Esophagus squamous epithelium (tissue), 4 donors: ENCODE results near the gene DKK3.

Source experiments
- CTCF ChIP-seq, 6 experiments: fragments of 450-650 bp in 4 of 6; fragments of 200-600 bp in 2 of 6; sonication (generic) in 2 of 6; IDR thresholded peaks; one replicate each; pipeline ENCODE4 v1.5.1; 2016 to 2019; ENCODE audit warnings: antibody characterized with exemption in 6 of 6, mild to moderate bottlenecking in 4 of 6, moderate library complexity in 4 of 6
- POLR2A ChIP-seq, 4 donors: fragments of 450-650 bp; IDR thresholded peaks; one replicate each; pipeline ENCODE4 v1.6.1; 2017; ENCODE audit warnings: antibody characterized with exemption in 4 of 4, mild to moderate bottlenecking in 4 of 4, moderate library complexity in 3 of 4

GRCh38 chr11:12007769-12008737 is at the start of gene DKK3:
- TF ChIP-seq CTCF (IDR thresholded peaks at IDR 0.05) (no peak), POLR2A (IDR thresholded peaks at IDR 0.05) (no peak)
